ENCODE measurements around the gene METTL23.

GRCh38 chr17:76723812-76724211 lies 2.8 kb upstream of the METTL23 start:
- no peak for TF ChIP-seq CTCF (IDR thresholded peaks at IDR 0.05)
- TF ChIP-seq POLR2A (IDR thresholded peaks at IDR 0.05), result no peak
